COLO829 (cell line): ENCODE measurements around the gene PHYHIPL.

ENCODE experiments used
- DNase-seq: peaks from one replicate; pipeline ENCODE4 v3.0.0; 2012; ENCODE audit warnings: low spot score

PHYHIPL gene

GRCh38 chr10:59176241-59177030, at the start of gene PHYHIPL:
Gene PHYHIPL, plus strand, starts transcription at chr10:59176643. Its CDS starts 211 bp downstream, at chr10:59176854.
- DNase-seq = no peak

GRCh38 chr10:59126991-59127390, 49.5 kb upstream of the PHYHIPL start:
- no peak for DNase-seq

GRCh38 chr10:59127991-59128390, 48.5 kb upstream of the PHYHIPL start:
- no peak for DNase-seq

- DNase-seq = no peak
These were observed 46.6 kb upstream of the PHYHIPL start for GRCh38 chr10:59129867-59130266.

- no peak for DNase-seq
These were observed 44.8 kb upstream of the PHYHIPL start for GRCh38 chr10:59131666-59132065.

GRCh38 chr10:59133841-59134593, 42.4 kb upstream of the PHYHIPL start:
- no peak for DNase-seq

- DNase-seq = no peak
These were observed 41.7 kb upstream of the PHYHIPL start for GRCh38 chr10:59134785-59135184.

GRCh38 chr10:59135275-59135674, 41.2 kb upstream of the PHYHIPL start:
- DNase-seq = no peak

- DNase-seq = no peak
These were observed 38.4 kb upstream of the PHYHIPL start for GRCh38 chr10:59138052-59138451.

GRCh38 chr10:59143544-59143943, 32.9 kb upstream of the PHYHIPL start:
- DNase-seq = no peak

GRCh38 chr10:59148701-59149100, 27.7 kb upstream of the PHYHIPL start:
- no peak for DNase-seq

GRCh38 chr10:59155556-59155955, 20.9 kb upstream of the PHYHIPL start:
- no peak for DNase-seq

GRCh38 chr10:59167512-59167911, 8.9 kb upstream of the PHYHIPL start:
- no peak for DNase-seq

GRCh38 chr10:59172567-59172966, 3.9 kb upstream of the PHYHIPL start:
- DNase-seq = no peak

- no peak for DNase-seq
These were observed 3.0 kb upstream of the PHYHIPL start for GRCh38 chr10:59173414-59173813.

GRCh38 chr10:59175538-59176240, 754 bp upstream of the PHYHIPL start:
- no peak for DNase-seq

GRCh38 chr10:59177031-59177797, 771 bp downstream of the PHYHIPL start:
- peak; percentile 28 for DNase-seq

- no peak for DNase-seq
These were observed 1.4 kb downstream of the PHYHIPL start for GRCh38 chr10:59177836-59178235.

- DNase-seq = no peak
These were observed 2.6 kb downstream of the PHYHIPL start for GRCh38 chr10:59179068-59179467.

- no peak for DNase-seq
These were observed 4.3 kb downstream of the PHYHIPL start for GRCh38 chr10:59180689-59181270.

- peak; percentile 15 for DNase-seq
These were observed 5.2 kb downstream of the PHYHIPL start for GRCh38 chr10:59181668-59182067.

- no peak for DNase-seq
These were observed 13.9 kb downstream of the PHYHIPL start for GRCh38 chr10:59190332-59190731.
